Muscle of back (tissue), 11 donors: ENCODE results near the gene GTPBP4. TPM values are rescaled to one million over a fixed set of nuclear protein-coding genes. Genes with fewer than 3 reads are reported as not detected.
A peak's percentile ranks its signal among the peaks of the same experiment; 100 is the strongest.
"Not testable (repeated sequence)": the region's sequence is repeated elsewhere in the genome, so short reads cannot be mapped to it uniquely, and the experiment has no call there.

Experiments used
- DNase-seq, 3 donors: peaks; one replicate each; pipeline versions ENCODE4 v3.0.0 to v3.0.0-alpha.2; 2013
- polyA plus RNA-seq, 10 donors: library from polyadenylated mRNA; unstranded; fragments of 120-200 nt; gene quantifications; one replicate each; pipeline ENCODE4 v1.2.1, GENCODE V29; 2013; ENCODE audit not compliant: insufficient read length in 10 of 10

Gene GTPBP4
- polyA plus RNA-seq, 10 donors = 37.4 to 55.4 (median 48.8) TPM

DNA sequence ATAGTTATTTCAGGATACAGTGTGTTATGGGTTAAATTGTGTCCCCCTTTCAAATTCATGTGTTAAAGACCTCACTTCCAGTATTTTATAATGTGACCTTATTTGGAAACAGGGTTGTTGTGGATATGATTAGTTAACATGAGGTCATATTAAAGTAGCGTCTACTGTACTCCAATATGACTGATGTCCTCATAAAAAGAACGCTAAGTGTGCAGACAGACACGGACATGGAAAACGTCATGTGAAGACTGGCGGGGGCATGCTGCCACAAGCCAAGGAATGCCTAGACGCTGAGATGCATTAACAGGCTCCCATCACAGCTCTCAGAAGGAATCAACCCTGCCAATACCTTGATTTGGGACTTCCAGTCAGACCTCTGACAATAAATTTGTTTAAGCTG, 66.5 kb downstream of the GTPBP4 start:
- DNase-seq = no peak

DNA sequence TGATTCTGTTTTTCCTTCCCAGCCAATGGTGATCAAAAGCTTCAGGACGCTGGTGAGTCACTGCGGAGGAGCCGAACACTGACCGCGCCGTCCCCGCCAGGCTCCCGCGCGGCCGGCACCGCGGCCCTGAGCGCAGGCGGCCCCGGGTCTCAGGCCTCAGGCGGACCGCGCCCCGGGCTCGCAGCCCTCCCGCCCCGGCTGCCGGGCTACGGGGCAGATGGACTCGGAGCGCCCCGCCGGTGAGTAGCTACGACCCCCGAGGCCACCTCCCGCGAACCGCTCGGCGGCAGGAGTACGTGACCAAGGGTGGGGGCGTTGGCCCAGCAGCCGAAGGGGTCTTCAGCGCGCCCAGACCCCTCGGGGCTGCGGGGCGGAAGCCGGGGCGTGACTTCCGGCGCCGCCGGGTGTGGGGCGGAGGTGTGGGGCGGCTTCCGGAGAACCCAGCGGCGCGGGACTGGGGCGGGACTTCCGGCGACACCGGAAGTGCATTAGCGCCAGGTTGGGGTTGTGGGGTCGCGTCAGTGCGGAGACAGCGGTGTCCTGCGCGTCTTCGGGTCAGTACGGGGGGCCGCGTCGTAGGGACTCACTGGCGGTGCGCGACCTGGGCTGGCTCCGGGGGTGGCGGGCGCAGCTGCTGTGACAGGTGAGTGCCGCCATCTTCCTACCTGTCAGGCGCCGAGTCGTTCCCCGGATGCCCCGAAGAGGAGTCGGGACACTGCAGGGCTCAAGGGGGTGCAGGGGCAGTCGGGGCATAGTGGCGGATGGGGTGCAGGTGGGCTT, 68.3 kb downstream of the GTPBP4 start, which contains the start of gene WDR37:
Gene WDR37 (plus strand): TSS at position 60 of the 780 bp plus-strand sequence. CDS start 15,771 bp downstream, outside the sequence.
- DNase-seq = peak; percentile 75 to 95 (median 89)

DNA sequence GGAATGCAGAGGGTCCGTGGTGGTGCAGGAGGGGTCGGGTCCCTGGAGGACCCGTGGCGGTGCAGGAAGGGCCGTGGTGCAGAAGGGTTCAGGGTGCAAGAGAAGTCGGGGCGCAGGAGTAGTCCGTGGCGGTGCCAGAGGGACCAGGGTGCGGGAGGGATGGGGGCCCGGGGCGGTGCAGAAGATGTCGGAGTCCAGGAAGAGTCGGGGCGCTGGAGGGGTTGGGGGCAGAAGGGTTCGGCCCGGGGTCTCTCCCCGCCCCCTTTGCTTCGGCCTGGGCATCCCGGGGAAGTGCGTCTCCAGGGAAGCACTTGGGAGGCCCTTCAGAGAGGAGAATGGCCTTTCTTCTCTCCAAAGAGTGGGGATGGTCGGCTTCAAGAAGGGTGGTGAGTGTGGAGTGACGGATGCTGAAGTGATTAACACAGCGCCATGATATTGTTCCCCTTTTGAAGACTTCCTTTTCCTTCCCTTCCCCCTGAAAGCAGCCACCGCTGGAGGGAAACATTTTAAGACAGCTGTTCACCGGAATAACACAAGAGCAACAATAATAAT, 68.9 kb downstream of the GTPBP4 start:
- DNase-seq = peak in 1 of 3 donors; percentile 47

DNA sequence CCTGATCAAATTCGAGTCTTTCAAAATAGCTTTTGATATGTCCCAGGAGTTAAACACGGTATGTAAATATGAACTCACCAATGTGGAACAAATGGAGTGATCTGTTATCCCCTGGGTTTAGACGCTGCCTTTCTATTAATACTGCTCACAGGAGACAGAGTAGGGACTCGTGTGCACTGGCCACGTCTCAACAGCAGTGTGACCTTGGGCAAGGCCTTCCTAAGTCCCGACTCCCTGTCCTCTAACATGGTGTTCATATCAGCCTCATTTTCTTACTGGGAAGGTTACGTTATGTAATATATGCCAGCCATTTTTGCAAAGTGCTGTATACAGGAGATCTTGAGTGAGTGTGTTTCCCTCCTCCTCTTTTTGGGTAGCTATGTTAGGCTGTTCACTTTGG, 69.8 kb downstream of the GTPBP4 start:
- DNase-seq = no peak

DNA sequence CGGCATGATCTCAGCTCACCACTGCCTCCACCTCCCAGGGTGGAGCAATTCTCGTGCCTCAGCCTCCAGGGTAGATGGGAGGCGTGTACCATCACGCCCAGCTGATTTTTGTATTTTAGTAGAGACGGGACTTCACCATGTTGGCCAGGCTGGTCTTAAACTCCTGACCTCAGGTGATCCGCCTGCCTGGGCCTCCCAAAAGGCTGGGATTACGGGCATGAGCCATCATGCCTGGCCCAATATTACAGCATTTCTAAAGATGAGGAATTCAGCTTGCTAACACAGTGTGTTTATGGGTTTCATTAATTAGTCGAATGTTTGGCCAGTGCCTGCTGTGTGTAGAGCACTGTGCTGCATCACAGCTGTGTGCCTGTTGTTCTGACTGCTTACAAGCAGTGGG, 71.7 kb downstream of the GTPBP4 start:
- DNase-seq = no peak

DNA sequence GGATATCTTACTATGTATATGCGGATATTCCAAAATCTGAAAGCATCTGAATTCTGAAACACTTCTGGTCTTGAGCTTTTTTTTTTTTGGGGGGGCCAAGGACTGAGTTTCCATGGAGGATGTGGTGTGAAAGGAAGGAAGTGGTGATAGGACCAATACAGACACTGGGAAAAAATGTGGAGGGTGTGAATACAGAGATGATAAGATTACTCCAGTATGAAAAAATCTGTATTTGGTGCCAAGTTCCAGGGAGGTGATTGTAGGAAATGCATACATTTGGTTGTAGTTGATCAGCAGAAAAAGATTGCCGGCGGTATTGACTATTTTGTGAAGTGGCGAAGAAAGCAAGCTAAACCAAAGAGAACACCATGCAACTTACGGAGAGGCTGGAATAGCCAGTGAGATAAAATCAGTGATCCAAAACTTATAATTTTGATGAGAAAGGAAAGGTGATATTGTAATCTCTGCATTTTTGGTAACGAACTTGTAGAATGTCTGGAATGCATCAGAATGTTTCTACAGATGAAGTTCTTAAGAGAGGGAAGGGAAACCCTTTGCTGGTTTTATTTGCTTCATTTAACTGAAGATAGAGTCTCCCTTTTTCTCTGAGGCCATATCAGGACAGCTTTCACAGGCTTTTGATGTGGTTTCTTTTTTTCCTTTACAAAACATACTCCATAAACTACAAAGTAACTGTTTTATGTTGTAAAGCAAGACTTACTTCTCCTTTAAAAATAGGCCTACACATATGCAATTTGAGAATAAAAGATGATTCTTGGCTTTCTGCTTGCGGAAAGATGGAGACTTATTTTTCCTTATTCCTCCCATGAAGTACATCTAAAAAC, 73.9 kb downstream of the GTPBP4 start:
- peak in 1 of 3 donors; percentile 27 for DNase-seq

DNA sequence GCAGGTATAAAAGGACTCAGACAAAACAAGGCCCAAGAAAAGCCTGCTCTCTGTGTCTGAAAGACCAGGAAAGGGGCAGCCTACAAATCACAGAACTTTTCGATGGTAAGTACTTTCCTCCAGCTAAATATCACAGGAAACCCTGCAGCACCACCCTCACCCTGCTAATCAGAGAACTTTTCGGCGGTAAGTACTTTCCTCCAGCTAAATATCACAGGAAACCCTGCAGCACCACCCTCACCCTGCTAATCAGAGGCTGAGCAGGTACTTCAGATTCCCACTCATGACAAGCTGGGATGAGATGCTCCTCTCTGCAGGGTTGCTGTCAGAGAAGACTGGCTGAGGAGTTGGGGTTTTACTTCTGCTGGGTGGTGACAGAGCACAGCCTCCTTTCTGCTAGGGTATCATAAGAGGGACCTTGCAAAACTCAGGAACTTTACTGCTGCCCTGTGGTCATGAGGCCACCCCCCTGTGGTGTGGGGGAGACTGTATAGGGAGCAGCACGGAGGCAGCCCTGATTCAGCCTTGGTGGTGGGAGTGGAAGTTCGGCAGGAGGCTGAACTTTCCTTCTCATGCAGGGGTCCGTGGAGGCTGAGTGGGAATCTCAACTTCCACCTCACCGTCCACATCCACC, 75.1 kb downstream of the GTPBP4 start:
- no peak for DNase-seq

DNA sequence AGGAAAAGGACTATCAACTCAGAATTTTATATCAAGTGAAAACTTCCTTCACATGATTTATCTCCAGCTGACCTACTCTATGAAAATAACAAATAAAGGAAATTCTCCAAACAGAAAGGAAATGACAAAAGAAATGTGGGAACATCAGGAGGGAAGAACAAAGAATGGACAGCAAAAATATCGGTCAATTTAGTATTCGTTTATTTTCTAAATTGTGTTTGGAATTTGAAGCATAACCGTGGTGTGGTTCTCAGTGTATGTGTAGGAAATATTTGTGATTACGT, 76.7 kb downstream of the GTPBP4 start:
- DNase-seq = no peak

DNA sequence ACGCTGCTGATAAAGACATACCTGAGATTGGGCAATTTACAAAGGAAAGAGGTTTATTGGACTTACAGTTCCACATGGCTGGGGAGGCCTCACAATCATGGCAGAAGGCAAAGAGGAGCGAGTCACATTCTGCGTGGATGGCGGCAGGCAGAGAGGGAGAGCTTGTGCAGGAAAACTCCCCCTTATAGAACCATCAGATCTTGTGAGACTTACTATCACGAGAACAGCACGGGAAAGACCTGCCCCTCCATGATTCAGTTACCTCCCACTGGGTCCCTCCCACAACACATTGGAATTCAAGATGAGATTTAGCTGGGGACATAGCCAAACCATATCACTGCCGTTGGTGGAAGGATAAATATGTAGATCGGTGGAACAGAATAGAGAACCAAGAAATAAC, 78.5 kb downstream of the GTPBP4 start:
- not testable (repeated sequence) for DNase-seq

DNA sequence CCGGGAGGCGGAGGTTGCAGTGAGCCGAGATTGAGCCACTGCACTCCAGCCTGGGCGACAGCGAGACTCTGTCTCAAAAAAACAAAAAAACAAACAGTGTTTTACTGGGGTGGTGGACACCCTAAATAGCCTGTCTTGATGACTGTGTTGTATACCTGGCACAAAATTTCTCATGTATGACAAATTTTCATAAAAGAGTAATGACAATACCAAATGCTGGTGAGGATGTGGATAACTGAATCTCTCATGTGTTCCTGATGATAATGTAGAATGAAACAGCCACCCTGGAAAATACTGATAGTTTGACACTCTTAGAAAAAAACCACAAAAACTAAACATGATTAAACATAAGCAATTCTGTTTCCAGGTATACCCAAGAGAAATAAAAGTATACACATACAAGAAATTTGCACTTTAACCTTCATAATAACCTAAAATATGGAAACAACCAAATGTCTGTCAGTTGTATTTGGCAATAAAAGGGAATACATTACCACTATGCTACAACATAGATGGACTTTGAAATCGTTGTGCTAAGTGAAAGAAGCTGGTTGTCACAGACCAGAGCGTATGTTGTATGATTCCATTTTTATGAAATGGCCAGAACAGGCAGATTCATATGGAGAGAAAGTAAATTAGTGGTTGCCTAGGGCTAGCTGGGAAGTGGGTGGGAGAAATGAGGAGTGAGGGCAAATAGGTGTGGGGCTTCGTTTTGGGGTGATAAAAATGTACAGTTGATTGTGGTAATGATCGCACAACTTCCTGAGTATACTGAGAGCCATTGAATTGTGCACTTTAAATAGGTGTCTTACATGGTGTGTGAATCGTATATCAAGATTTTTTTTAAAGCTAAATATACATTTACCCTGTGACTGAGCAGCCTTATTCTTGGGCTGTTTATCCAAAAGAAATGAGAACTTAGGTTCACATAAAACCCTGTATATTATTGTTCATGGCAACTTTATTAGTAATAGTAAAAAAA, 80.4 kb downstream of the GTPBP4 start:
- DNase-seq = no peak

Other genes with a start within 250 kb of the GTPBP4 start
- gene LARP4B, start 56.7 kb upstream of the GTPBP4 start, polyA plus RNA-seq = 10 to 100 TPM; 47.9 to 81.4 (median 59.1) TPM
- under 1 TPM in 1 of 10 donors, not detected in 9; 0.20 TPM for gene IDI2, start 37.4 kb downstream of the GTPBP4 start, polyA plus RNA-seq
- 10 to 100 TPM; 30.7 to 58.0 (median 46.6) TPM for gene IDI1, start 60.7 kb downstream of the GTPBP4 start, polyA plus RNA-seq
- gene WDR37, start 68.0 kb downstream of the GTPBP4 start, polyA plus RNA-seq = 10 to 100 TPM in 9 of 10 donors, 1 to 10 TPM in 1; 8.6 to 13.0 (median 10.7) TPM